Small intestine (tissue), 7 donors: ENCODE data around the gene MSMP. TPM values are rescaled to one million over a fixed set of nuclear protein-coding genes. Genes with fewer than 3 reads are reported as not detected.

ENCODE experiments used
- DNase-seq, 2 donors: peaks; one replicate each; pipeline versions ENCODE4 v3.0.0 to v3.0.0-alpha.2; 2013
- FAIRE-seq: peaks from 2 replicates; lab custom pipeline; 2012; peaks lifted over from hg19 to GRCh38; lab: Jason Lieb, UNC
- H3K27ac ChIP-seq, 3 donors: one replicate each; pipeline ENCODE4 v1.5.1; 2013; ENCODE audit warnings: low read length in 2 of 3, mild to moderate bottlenecking in 2 of 3, control low read depth in 1 of 3, inconsistent platforms in 1 of 3, low read depth in 1 of 3, moderate library complexity in 1 of 3
- H3K27me3 ChIP-seq, 3 donors: one replicate each; pipeline ENCODE4 v1.6.1; 2013; ENCODE audit warnings: low read length in 3 of 3, inconsistent platforms in 1 of 3; ENCODE audit not compliant: control insufficient read depth in 3 of 3, insufficient read depth in 3 of 3
- H3K36me3 ChIP-seq, 3 donors: one replicate each; pipeline ENCODE4 v1.6.1; 2013; ENCODE audit warnings: low read length in 3 of 3, inconsistent platforms in 1 of 3, low read depth in 1 of 3, mild to moderate bottlenecking in 1 of 3, moderate library complexity in 1 of 3; ENCODE audit not compliant: control insufficient read depth in 3 of 3, insufficient read depth in 2 of 3
- H3K4me1 ChIP-seq, 3 donors: one replicate each; pipeline ENCODE4 v1.6.1; 2013; ENCODE audit warnings: low read length in 2 of 3, inconsistent platforms in 1 of 3, low read depth in 1 of 3, mild to moderate bottlenecking in 1 of 3, moderate library complexity in 1 of 3; ENCODE audit not compliant: control insufficient read depth in 3 of 3, insufficient read depth in 2 of 3
- H3K4me3 ChIP-seq, 3 donors: one replicate each; pipeline ENCODE4 v1.5.1; 2013; ENCODE audit warnings: low read length in 3 of 3, control low read depth in 1 of 3, inconsistent platforms in 1 of 3, low read depth in 1 of 3, mild to moderate bottlenecking in 1 of 3, moderate library complexity in 1 of 3
- H3K9me3 ChIP-seq, 2 donors: one replicate each; pipeline ENCODE4 v1.6.1; 2013; ENCODE audit warnings: low read depth in 1 of 2, low read length in 1 of 2; ENCODE audit not compliant: control insufficient read depth in 2 of 2, insufficient read depth in 1 of 2
- WGBS, 3 donors: extraction: QIAGEN DNeasy Blood & Tissue Kit; methylation state at CpG; one replicate each; pipeline ENCODE4 v1.1.7; 2013; 5-methylcytosine and 5-hydroxymethylcytosine counted together
- polyA plus RNA-seq, 4 donors: library from polyadenylated mRNA; stranded (reverse) in 3 of 4; unstranded in 1 of 4; fragments of 200-250 nt in 3 of 4; fragments of 120-200 nt in 1 of 4; gene quantifications; one replicate each; pipeline versions ENCODE4 v1.2.1 to v1.2.3, GENCODE V29; 2013
- donor health status: healthy with polysubstance abuse.
- donor health status: control.
- donor health status: control.
- donor health status: Bipolar disorder and iron deficiency.
- donor health status: healthy.

MSMP gene
- polyA plus RNA-seq, 4 donors: 0.18 to 0.52 TPM; not detected in 2

- Histone ChIP-seq H3K9me3 (no peaks in the 10 kb centered on the region), H3K4me3 (no peak overlapping the region), H3K36me3 (peaks cover 51 to 88% (median 73%) of the 10 kb centered on the region in 3 donors), H3K27ac (no peak overlapping the region), H3K27me3 (no peaks in the 10 kb centered on the region), H3K4me1 (no peaks in the 10 kb centered on the region)
- FAIRE-seq (no peak), DNase-seq (no peak)
- WGBS, 3 donors: 94 to 99% (median 97%) methylated on average over 4 of the region's 4 CpGs
Measured at GRCh38 chr9:35719546-35719945, 34.5 kb downstream of the MSMP start.

- no peak for DNase-seq
Measured at GRCh38 chr9:35718721-35719511, 35.2 kb downstream of the MSMP start.

GRCh38 chr9:35717132-35717870, 36.8 kb downstream of the MSMP start:
- H3K4me3 ChIP-seq: no peak overlapping the region
- H3K9me3 ChIP-seq: no peaks in the 10 kb centered on the region
- no peak for DNase-seq
- no peaks in the 10 kb centered on the region for H3K27me3 ChIP-seq
- no peaks in the 10 kb centered on the region for H3K4me1 ChIP-seq
- FAIRE-seq: no peak
- H3K27ac ChIP-seq: no peak overlapping the region
- 93 to 95% (median 93%) methylated on average over 14 of the region's 14 CpGs for WGBS, 3 donors
- H3K36me3 ChIP-seq: peaks cover 50 to 88% (median 67%) of the 10 kb centered on the region in 3 donors

More at GRCh38 chr9:35718721-35719511, 35.2 kb downstream of the MSMP start:
- no peak overlapping the region for H3K4me3 ChIP-seq
- no peaks in the 10 kb centered on the region for H3K27me3 ChIP-seq
- peaks cover 53 to 88% (median 72%) of the 10 kb centered on the region in 3 donors for H3K36me3 ChIP-seq
- no peaks in the 10 kb centered on the region for H3K4me1 ChIP-seq
- no peak overlapping the region for H3K27ac ChIP-seq
- no peaks in the 10 kb centered on the region for H3K9me3 ChIP-seq
- no peak for FAIRE-seq
- 84 to 91% (median 86%) methylated on average over 15 of the region's 15 CpGs for WGBS, 3 donors

- Histone ChIP-seq H3K4me3 (no peak overlapping the region), H3K9me3 (no peaks in the 10 kb centered on the region), H3K27ac (peak overlapping the region in 1 of 3 donors; percentile 5), H3K27me3 (no peaks in the 10 kb centered on the region), H3K4me1 (no peaks in the 10 kb centered on the region), H3K36me3 (peaks cover 45 to 90% (median 68%) of the 10 kb centered on the region in 3 donors)
- FAIRE-seq (no peak), DNase-seq (no peak)
- WGBS, 3 donors: 91 to 99% (median 93%) methylated on average over 4 of the region's 4 CpGs
Measured at GRCh38 chr9:35716230-35716629, 37.8 kb downstream of the MSMP start.

- FAIRE-seq (no peak), DNase-seq (no peak)
- 96 to 97% (median 96%) methylated on average over 11 to 13 of the region's 13 CpGs for WGBS, 3 donors
- Histone ChIP-seq H3K27ac (no peak overlapping the region), H3K36me3 (peaks cover 39 to 91% (median 70%) of the 10 kb centered on the region in 3 donors), H3K27me3 (no peaks in the 10 kb centered on the region), H3K4me3 (no peak overlapping the region), H3K9me3 (no peaks in the 10 kb centered on the region), H3K4me1 (no peaks in the 10 kb centered on the region)
Measured at GRCh38 chr9:35714579-35715252, 39.4 kb downstream of the MSMP start.

- no peak for DNase-seq
- H3K27me3 ChIP-seq: no peaks in the 10 kb centered on the region
- no peaks in the 10 kb centered on the region for H3K4me1 ChIP-seq
- H3K4me3 ChIP-seq: no peak overlapping the region
- no peak for FAIRE-seq
- H3K9me3 ChIP-seq: no peaks in the 10 kb centered on the region
- peaks cover 34 to 88% (median 66%) of the 10 kb centered on the region in 3 donors for H3K36me3 ChIP-seq
- WGBS, 3 donors: 88 to 96% (median 91%) methylated on average over 6 of the region's 6 CpGs
- no peak overlapping the region for H3K27ac ChIP-seq
Measured at GRCh38 chr9:35714123-35714522, 40.0 kb downstream of the MSMP start.

GRCh38 chr9:35713578-35713977, 40.5 kb downstream of the MSMP start:
- no peak overlapping the region for H3K4me3 ChIP-seq
- DNase-seq (no peak), FAIRE-seq (no peak)
- peaks cover 31 to 85% (median 61%) of the 10 kb centered on the region in 3 donors for H3K36me3 ChIP-seq
- 88 to 94% (median 92%) methylated on average over 3 of the region's 3 CpGs for WGBS, 3 donors
- no peak overlapping the region for H3K27ac ChIP-seq
- H3K4me1 ChIP-seq: no peaks in the 10 kb centered on the region
- H3K27me3 ChIP-seq: no peaks in the 10 kb centered on the region
- no peaks in the 10 kb centered on the region for H3K9me3 ChIP-seq

- FAIRE-seq: no peak
- H3K4me1 ChIP-seq: no peaks in the 10 kb centered on the region
- H3K36me3 ChIP-seq: peaks cover 29 to 84% (median 61%) of the 10 kb centered on the region in 3 donors
- no peaks in the 10 kb centered on the region for H3K27me3 ChIP-seq
- no peak overlapping the region for H3K4me3 ChIP-seq
- no peaks in the 10 kb centered on the region for H3K9me3 ChIP-seq
- no peak overlapping the region for H3K27ac ChIP-seq
- WGBS, 3 donors: 89 to 91% (median 89%) methylated on average over 10 to 11 of the region's 11 CpGs
- no peak for DNase-seq
Measured at GRCh38 chr9:35712762-35713400, 41.2 kb downstream of the MSMP start.
